GM12892 (cell line): ENCODE data around the gene GFRA1.

Experiments used
- DNase-seq: peaks from one replicate; pipeline ENCODE4 v3.0.0; 2011; ENCODE audit not compliant: insufficient read length
- FAIRE-seq: peaks from 2 replicates; lab custom pipeline; 2011; peaks lifted over from hg19 to GRCh38; lab: Jason Lieb, UNC
- POLR2A ChIP-seq: IDR thresholded peaks from 2 replicates; pipeline ENCODE4 v1.6.1; 2011; ENCODE audit warnings: low read depth, low read length, control low read depth
- POLR2AphosphoS5 ChIP-seq: IDR thresholded peaks from 2 replicates; pipeline ENCODE4 v1.6.1; 2011; ENCODE audit warnings: low read depth, low read length, control low read depth
- TAF1 ChIP-seq: IDR thresholded peaks from 2 replicates; pipeline ENCODE4 v1.6.1; 2011; ENCODE audit warnings: low read depth, mild to moderate bottlenecking, control low read depth, low read length, borderline replicate concordance

The GFRA1 gene

GRCh38 chr10:116109881-116110280 is 163.1 kb downstream of the GFRA1 start:
- FAIRE-seq (no peak), DNase-seq (no peak)
- TF ChIP-seq TAF1 (no peak), POLR2AphosphoS5 (no peak), POLR2A (no peak)

- no peak for FAIRE-seq
- TF ChIP-seq POLR2AphosphoS5 = no peak
- DNase-seq = no peak
Measured at GRCh38 chr10:116109481-116109880, 163.5 kb downstream of the GFRA1 start.

- no peak for FAIRE-seq
- DNase-seq = no peak
- no peak for TF ChIP-seq POLR2AphosphoS5
Measured at GRCh38 chr10:116108095-116108494, 164.9 kb downstream of the GFRA1 start.

DNA sequence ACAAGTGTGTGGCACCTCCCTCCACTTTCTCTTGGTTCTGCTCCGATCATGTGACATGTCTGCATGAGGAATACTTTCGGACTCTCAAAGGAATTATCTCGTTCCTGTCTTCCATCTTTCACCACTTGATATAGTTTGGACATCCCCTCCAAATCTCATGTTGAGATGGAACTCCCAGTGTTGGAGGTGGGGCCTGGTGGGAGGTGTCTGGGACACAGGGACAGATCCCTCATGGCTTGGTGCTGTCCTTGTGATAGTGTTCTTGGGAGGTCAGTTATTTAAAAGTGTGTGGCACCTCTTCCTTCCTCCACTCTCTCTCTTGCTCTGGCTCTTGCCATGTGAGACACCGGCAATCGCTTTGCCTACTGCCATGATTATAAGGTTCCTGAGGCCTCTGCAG is 166.4 kb downstream of the GFRA1 start:
- no peak for DNase-seq
- TF ChIP-seq POLR2A (no peak), TAF1 (no peak), POLR2AphosphoS5 (no peak)
- FAIRE-seq = no peak

- no peak for TF ChIP-seq POLR2AphosphoS5
- TF ChIP-seq POLR2A = no peak
- TF ChIP-seq TAF1 = no peak
- DNase-seq = no peak
- no peak for FAIRE-seq
Measured at GRCh38 chr10:116105264-116105663, 167.7 kb downstream of the GFRA1 start.

- TF ChIP-seq POLR2AphosphoS5 (no peak), TAF1 (no peak), POLR2A (no peak)
- DNase-seq = no peak
- FAIRE-seq = no peak
Measured at GRCh38 chr10:116104210-116104932, 168.6 kb downstream of the GFRA1 start.

DNA sequence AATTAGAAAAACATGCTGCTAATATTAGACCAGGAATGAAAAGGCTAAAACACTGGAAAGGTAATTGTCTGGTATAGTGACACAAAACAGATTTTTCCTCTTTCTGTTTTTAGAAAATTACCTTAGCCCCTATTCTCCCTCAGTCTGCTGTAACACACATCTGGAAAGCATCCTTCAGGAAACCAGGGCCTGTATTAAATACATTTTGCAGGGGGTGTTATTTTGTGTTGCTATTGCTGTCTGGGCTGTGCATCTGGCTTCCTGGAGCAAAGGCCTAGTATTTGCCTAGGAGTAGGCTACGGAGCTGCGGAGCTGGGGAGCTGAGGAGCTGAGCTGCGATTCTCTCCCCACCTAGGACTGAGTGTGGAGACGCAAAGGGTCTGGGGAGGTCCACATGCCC is 169.3 kb downstream of the GFRA1 start:
- FAIRE-seq (no peak), DNase-seq (no peak)
- TF ChIP-seq TAF1 (no peak), POLR2A (no peak), POLR2AphosphoS5 (no peak)

DNA sequence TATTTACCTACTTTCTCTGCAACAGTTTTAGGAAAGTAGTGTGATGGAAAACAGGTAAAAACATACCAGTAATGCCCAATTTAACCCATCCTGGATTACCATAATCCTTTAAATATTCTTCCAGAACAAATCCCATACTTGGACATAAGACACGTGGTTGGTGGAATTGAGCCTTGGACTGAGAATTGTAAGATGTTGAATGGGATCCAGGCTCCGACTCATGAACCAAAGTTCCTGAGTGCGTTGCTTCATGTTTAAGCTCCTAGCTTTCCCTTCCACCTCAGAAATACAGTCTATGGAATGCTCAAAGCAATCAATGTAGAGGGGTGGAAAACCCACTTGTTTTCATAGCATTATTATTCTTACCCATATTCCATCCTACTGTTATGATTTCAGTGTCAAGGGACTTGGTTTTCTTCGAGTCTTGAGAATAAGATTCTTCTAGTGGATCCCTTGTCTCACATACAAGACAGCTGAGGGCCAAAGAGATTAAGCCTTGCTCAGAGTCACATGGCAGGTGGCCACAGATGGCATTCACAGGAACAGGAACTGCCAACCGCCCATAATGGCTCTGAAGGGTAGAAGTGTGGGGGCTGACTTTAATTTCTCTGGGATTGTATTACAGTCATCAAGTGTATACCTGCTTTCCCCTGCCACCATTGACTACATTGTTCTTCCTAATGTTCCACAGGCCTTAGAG is 171.2 kb downstream of the GFRA1 start:
- DNase-seq (no peak), FAIRE-seq (no peak)
- TF ChIP-seq POLR2A = no peak
- no peak for TF ChIP-seq TAF1
- no peak for TF ChIP-seq POLR2AphosphoS5

DNA sequence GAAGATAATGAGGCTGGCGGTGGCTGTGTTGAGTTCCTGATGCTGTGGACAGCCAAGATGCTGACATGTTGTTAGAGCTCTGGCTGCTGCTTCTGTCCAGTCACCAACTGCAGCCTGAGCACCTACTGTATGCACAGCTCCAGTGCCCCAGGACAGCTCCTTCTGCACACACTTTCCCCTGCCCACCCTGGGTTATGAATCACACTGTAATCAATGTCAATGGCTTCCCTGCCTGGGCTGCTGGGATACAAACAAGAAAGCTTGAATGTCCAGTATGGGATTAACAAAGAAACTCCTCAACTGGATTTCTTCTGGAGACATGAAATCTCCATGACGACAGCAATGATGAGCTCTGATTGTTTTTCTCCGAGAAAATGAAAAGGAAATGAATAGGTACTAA is 172.0 kb downstream of the GFRA1 start:
- TF ChIP-seq POLR2AphosphoS5 = no peak
- TF ChIP-seq TAF1 = no peak
- TF ChIP-seq POLR2A = no peak
- FAIRE-seq (no peak), DNase-seq (no peak)

DNA sequence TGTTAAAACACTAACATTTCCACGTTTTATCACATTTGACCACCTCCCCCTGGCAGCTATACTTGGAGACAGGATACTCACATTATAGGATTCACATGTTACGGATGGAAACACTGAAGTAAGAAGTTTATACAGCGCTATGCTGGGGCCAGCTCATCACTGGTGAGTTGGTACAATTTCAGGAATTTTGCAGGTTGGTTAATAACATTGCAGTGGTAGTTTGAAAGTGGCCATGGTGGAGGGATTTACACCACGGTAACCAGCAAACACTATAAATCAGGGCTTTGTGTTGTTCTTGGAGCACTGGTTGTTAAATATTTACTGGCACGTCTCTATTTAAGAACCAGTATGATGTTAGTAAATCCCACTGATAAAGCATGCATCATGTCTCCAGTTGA is 174.0 kb downstream of the GFRA1 start:
- no peak for FAIRE-seq
- no peak for DNase-seq
- TF ChIP-seq TAF1 (no peak), POLR2AphosphoS5 (no peak), POLR2A (no peak)

DNA sequence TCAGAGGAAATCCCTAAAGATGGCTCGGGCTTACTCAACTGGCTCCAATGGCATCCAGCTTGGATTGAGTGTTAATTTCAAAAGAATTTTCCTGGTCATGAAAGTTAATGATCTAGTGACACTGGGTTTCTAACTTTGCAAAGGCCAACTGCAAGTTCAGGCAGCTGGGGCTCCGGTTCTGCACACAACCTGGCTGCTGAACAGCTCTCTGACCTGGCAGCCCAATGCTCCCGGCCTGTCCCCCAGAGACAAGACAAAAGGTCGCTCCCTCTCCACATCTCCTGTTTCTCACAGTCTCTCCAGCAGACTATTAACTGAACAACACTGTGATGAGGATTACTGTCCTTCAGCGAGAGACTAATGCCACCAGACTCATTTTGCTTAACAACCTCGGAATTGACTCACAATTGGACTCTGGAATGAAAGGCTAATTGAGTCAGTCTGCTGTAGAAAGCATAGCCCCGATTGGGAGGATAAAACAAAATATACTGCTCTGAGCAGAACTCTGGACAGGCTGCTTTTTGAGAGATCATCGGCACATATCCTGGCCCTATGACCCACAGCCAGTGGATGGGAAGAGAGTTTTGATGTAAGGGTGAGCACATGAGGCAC is 174.5 kb downstream of the GFRA1 start:
- DNase-seq = no peak
- no peak for FAIRE-seq
- TF ChIP-seq POLR2A (no peak), POLR2AphosphoS5 (no peak)

DNA sequence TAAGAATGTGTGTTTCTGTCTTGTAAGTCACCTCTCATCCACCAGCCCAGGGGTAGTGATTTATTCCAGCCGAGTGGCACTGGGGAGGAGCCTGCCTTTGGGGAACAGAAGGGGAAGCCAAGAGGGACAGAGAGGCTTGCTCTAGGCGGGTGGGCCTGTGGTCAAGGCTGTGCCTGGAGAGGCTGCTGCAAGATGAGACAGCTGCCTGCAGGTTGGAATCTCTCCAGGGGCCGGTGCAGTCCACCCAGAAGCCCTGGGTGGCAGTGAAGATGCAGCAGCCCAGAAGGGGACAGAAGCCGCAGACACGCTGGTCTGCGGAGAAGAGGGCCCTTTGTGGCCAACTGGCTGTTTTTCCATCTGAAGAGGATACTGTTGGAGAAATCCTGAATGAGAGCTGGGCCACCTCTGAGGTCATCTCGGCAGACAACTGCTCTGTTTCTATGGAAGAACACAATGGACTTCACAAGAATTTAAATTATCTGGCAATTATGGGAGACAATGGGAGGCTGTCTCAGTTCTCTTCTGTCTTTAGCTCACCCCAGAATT is 175.7 kb downstream of the GFRA1 start:
- TF ChIP-seq POLR2A (no peak), TAF1 (no peak), POLR2AphosphoS5 (no peak)
- no peak for FAIRE-seq
- no peak for DNase-seq
